Muscle layer of colon (tissue), 2 donors: ENCODE data around the gene PRSS1.

Experiments
- H3K27ac ChIP-seq: one replicate; pipeline ENCODE4 v1.7.0; 2013; ENCODE audit warnings: low read depth, mild to moderate bottlenecking, low read length, moderate library complexity
- H3K27me3 ChIP-seq, 2 donors: one replicate each; pipeline ENCODE4 v1.7.0; 2013; ENCODE audit warnings: low read length in 2 of 2, mild to moderate bottlenecking in 2 of 2; ENCODE audit not compliant: insufficient read depth in 2 of 2, control insufficient read depth in 1 of 2
- H3K36me3 ChIP-seq: one replicate; pipeline ENCODE4 v1.7.0; 2013; ENCODE audit warnings: mild to moderate bottlenecking, low read length; ENCODE audit not compliant: insufficient read depth
- H3K4me1 ChIP-seq: one replicate; pipeline ENCODE4 v1.7.0; 2013; ENCODE audit warnings: mild to moderate bottlenecking, low read length; ENCODE audit not compliant: insufficient read depth
- H3K4me3 ChIP-seq, 2 donors: one replicate each; pipeline ENCODE4 v1.7.0; 2013; ENCODE audit warnings: low read length in 2 of 2, low read depth in 1 of 2, mild to moderate bottlenecking in 1 of 2, moderate library complexity in 1 of 2
- H3K9ac ChIP-seq: one replicate; pipeline ENCODE4 v1.7.0; 2013; ENCODE audit warnings: low read length
- H3K9me3 ChIP-seq: one replicate; pipeline ENCODE4 v1.7.0; 2013; ENCODE audit warnings: mild to moderate bottlenecking, low read length
- donor health status: abdominal sarcoma.
- donor health status: Adenocarcinoma of cecum.

The PRSS1 gene

GRCh38 chr7:142798451-142799436 is 49.5 kb downstream of the PRSS1 start:
- H3K9me3 ChIP-seq: no peaks in the 10 kb centered on the region
- no peaks in the 10 kb centered on the region for H3K36me3 ChIP-seq
- no peak overlapping the region for H3K4me3 ChIP-seq
- H3K27me3 ChIP-seq: peaks cover 20 to 41% of the 10 kb centered on the region in 2 donors
- no peak overlapping the region for H3K9ac ChIP-seq
- H3K4me1 ChIP-seq: peaks cover 9% of the 10 kb centered on the region
- H3K27ac ChIP-seq: no peak overlapping the region

GRCh38 chr7:142799437-142799835 is 50.2 kb downstream of the PRSS1 start:
- Histone ChIP-seq H3K36me3 (no peaks in the 10 kb centered on the region), H3K9ac (no peak overlapping the region), H3K27me3 (peaks cover 20 to 41% of the 10 kb centered on the region in 2 donors), H3K4me1 (peaks cover 9% of the 10 kb centered on the region), H3K4me3 (no peak overlapping the region), H3K9me3 (no peaks in the 10 kb centered on the region), H3K27ac (no peak overlapping the region)

GRCh38 chr7:142800088-142800487 is 50.8 kb downstream of the PRSS1 start:
- H3K27ac ChIP-seq: no peak overlapping the region
- peaks cover 20 to 38% of the 10 kb centered on the region in 2 donors for H3K27me3 ChIP-seq
- no peaks in the 10 kb centered on the region for H3K9me3 ChIP-seq
- H3K4me1 ChIP-seq: peaks cover 9% of the 10 kb centered on the region
- H3K36me3 ChIP-seq: no peaks in the 10 kb centered on the region
- H3K9ac ChIP-seq: no peak overlapping the region
- H3K4me3 ChIP-seq: no peak overlapping the region

- H3K36me3 ChIP-seq: no peaks in the 10 kb centered on the region
- peaks cover 9% of the 10 kb centered on the region for H3K4me1 ChIP-seq
- H3K27me3 ChIP-seq: peaks cover 16 to 31% of the 10 kb centered on the region in 2 donors
- no peak overlapping the region for H3K9ac ChIP-seq
- H3K4me3 ChIP-seq: no peak overlapping the region
- H3K9me3 ChIP-seq: no peaks in the 10 kb centered on the region
- H3K27ac ChIP-seq: no peak overlapping the region
These were observed 51.5 kb downstream of the PRSS1 start for GRCh38 chr7:142800699-142801260.

GRCh38 chr7:142801601-142802295 is 52.5 kb downstream of the PRSS1 start:
- no peak overlapping the region for H3K9ac ChIP-seq
- no peak overlapping the region for H3K4me3 ChIP-seq
- peaks cover 9% of the 10 kb centered on the region for H3K4me1 ChIP-seq
- H3K9me3 ChIP-seq: no peaks in the 10 kb centered on the region
- H3K36me3 ChIP-seq: no peaks in the 10 kb centered on the region
- H3K27ac ChIP-seq: no peak overlapping the region
- peaks cover 16 to 22% of the 10 kb centered on the region in 2 donors for H3K27me3 ChIP-seq

GRCh38 chr7:142802301-142802700 is 53.0 kb downstream of the PRSS1 start:
- H3K4me1 ChIP-seq: peaks cover 8% of the 10 kb centered on the region
- H3K9ac ChIP-seq: no peak overlapping the region
- H3K27ac ChIP-seq: no peak overlapping the region
- no peaks in the 10 kb centered on the region for H3K9me3 ChIP-seq
- no peak overlapping the region for H3K4me3 ChIP-seq
- H3K27me3 ChIP-seq: peaks cover 12 to 16% of the 10 kb centered on the region in 2 donors
- no peaks in the 10 kb centered on the region for H3K36me3 ChIP-seq
